ENCODE results near the gene SYNPO2. TPM values are rescaled to one million over a fixed set of nuclear protein-coding genes. Genes with fewer than 3 reads are reported as not detected.

Gene SYNPO2
- total and polyA plus RNA-seq, 2 donors (not counting 1 experiment from before 2014, with no cell fraction given): 0.03 to 0.20 TPM

DNA sequence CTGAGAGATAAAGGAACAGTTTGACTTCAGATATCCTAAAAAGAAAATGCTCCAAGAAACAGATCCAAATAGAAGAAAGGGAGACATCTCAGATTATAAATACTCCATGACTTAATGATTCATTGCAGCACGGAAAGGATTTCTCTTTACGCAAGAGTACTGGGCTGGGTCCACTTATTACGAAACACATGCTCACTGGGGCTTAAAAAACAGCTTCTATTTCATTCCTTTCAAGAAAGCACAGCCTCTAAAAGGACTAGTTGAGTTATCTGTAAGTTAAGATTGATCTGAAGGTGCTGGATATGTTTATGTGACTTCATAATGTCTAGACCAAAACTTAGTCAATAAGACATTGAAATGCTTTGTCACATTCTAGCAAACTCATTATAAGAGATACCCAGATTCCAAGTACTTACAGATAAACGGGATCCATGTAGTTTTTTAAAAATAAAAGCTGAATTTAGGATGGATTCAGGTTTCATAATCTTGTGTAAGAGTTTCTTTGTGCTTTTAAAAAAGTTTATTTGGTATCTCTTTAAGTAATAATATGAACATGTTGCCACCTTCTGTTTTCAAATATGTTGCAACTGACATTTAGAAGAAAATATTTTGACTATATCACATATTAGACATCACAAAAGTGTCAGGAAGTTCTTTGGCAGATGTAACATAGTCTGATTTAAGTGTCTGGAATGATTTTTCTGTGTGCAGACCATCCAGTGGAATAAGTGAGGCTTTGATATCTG is 137.4 kb downstream of the SYNPO2 start:
- H3K27me3 Mint-ChIP-seq: peaks cover 21% of the 10 kb centered on the region
- intact Hi-C loops (cut with micrococcal nuclease): no loop called here
- WGBS (ENCODE audit: insufficient coverage): 83% methylated on average over 2 of the region's 4 CpGs
- H3K36me3 ChIP-seq (replicated peaks in 1 of 2; ENCODE audit: control extremely low read depth in 1 of 2, control insufficient read depth in 1 of 2, extremely low read depth in 1 of 2, insufficient read depth in 2 of 2, low read length in 1 of 2): no peaks in the 10 kb centered on the region
- ChIA-PET CTCF (interaction anchor here (1.1 to 1.5 kb wide), 3 partner anchors 14 to 267 kb away, joined by 3 to 6 read pairs (median 3); no protein-coding TSS in a partner anchor), POLR2A (no interaction called here)
- ATAC-seq (ENCODE audit: low read depth) (no peak), DNase-seq (no peak)
- TF ChIP-seq, protein P1, sequence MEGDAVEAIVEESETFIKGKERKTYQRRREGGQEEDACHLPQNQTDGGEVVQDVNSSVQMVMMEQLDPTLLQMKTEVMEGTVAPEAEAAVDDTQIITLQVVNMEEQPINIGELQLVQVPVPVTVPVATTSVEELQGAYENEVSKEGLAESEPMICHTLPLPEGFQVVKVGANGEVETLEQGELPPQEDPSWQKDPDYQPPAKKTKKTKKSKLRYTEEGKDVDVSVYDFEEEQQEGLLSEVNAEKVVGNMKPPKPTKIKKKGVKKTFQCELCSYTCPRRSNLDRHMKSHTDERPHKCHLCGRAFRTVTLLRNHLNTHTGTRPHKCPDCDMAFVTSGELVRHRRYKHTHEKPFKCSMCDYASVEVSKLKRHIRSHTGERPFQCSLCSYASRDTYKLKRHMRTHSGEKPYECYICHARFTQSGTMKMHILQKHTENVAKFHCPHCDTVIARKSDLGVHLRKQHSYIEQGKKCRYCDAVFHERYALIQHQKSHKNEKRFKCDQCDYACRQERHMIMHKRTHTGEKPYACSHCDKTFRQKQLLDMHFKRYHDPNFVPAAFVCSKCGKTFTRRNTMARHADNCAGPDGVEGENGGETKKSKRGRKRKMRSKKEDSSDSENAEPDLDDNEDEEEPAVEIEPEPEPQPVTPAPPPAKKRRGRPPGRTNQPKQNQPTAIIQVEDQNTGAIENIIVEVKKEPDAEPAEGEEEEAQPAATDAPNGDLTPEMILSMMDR (IDR thresholded peaks at IDR 0.05): no peak
- no peak for TF ChIP-seq EZH2 (IDR thresholded peaks at IDR 0.05; ENCODE audit: borderline replicate concordance, insufficient read depth, low read depth, low read length, poor library complexity, severe bottlenecking)
- H3K79me2 ChIP-seq (ENCODE audit: control insufficient read depth, insufficient read depth, low read length): no peaks in the 10 kb centered on the region
- H3K4me1 ChIP-seq (ENCODE audit: control insufficient read depth in 2 of 2, insufficient read depth in 2 of 2, low read length in 2 of 2): no peaks in the 10 kb centered on the region
- no peaks in the 10 kb centered on the region for H3K4me1 Mint-ChIP-seq
- no peak overlapping the region for H3K9ac ChIP-seq (ENCODE audit: low read length)
- H3K27me3 ChIP-seq (replicated peaks in 1 of 4; ENCODE audit: control extremely low read depth in 1 of 4, control insufficient read depth in 3 of 4, insufficient read depth in 4 of 4, low read length in 3 of 4): no peaks in the 10 kb centered on the region
- H3K9me3 Mint-ChIP-seq (ENCODE audit: insufficient read depth): no peaks in the 10 kb centered on the region
- H3K9me3 ChIP-seq (ENCODE audit: control extremely low read depth in 1 of 3, control insufficient read depth in 2 of 3, insufficient read depth in 1 of 3, low read length in 2 of 3): no peaks in the 10 kb centered on the region
- no peak overlapping the region for H3K27ac ChIP-seq (ENCODE audit: low read length in 2 of 2)
- H3K4me2 ChIP-seq (replicated peaks; ENCODE audit: low read depth, low read length, poor library complexity, severe bottlenecking): no peak overlapping the region
- H3K4me3 ChIP-seq (ENCODE audit: control extremely low read depth in 1 of 5, extremely low read depth in 1 of 5, insufficient read depth in 1 of 5, low read depth in 2 of 5, low read length in 4 of 5): no peak overlapping the region
- H3K27ac Mint-ChIP-seq: no peak overlapping the region
- no peaks in the 10 kb centered on the region for H4K20me1 ChIP-seq (ENCODE audit: control insufficient read depth, insufficient read depth, low read length, poor library complexity, severe bottlenecking)
- H2AFZ ChIP-seq (ENCODE audit: insufficient read depth, low read depth, low read length, poor library complexity, severe bottlenecking): peak overlapping the region; percentile 0
- H3K4me3 Mint-ChIP-seq: no peak overlapping the region

DNA sequence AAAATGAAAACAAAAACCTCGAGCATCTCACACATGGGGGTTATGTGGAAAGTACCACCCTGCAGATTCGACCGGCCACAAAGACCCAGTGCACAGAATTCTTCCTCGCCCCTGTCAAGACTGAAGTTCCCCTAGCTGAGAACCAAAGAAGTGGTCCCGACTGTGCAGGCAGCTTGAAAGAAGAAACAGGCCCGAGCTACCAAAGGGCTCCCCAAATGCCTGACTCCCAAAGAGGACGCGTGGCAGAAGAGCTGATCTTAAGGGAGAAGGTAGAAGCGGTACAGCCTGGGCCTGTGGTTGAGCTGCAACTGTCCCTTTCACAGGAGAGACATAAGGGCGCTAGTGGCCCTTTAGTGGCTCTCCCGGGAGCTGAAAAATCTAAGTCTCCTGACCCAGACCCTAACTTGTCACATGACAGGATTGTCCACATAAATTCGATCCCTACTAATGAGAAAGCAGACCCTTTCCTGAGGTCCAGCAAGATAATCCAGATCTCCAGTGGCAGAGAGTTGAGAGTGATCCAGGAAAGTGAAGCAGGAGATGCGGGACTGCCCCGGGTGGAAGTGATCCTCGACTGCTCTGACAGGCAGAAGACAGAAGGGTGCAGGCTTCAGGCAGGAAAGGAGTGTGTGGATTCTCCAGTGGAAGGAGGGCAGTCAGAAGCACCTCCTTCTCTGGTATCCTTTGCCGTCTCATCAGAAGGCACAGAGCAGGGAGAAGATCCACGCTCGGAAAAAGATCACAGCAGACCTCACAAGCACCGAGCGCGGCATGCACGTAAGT is 138.2 kb downstream of the SYNPO2 start:
- Mint-ChIP-seq H3K4me3 (no peak overlapping the region), H3K27ac (no peak overlapping the region), H3K27me3 (peaks cover 22% of the 10 kb centered on the region), H3K9me3 (ENCODE audit: insufficient read depth) (no peaks in the 10 kb centered on the region), H3K4me1 (no peaks in the 10 kb centered on the region)
- Histone ChIP-seq H3K36me3 (replicated peaks in 1 of 2; ENCODE audit: control extremely low read depth in 1 of 2, control insufficient read depth in 1 of 2, extremely low read depth in 1 of 2, insufficient read depth in 2 of 2, low read length in 1 of 2) (no peaks in the 10 kb centered on the region), H3K4me3 (ENCODE audit: control extremely low read depth in 1 of 5, extremely low read depth in 1 of 5, insufficient read depth in 1 of 5, low read depth in 2 of 5, low read length in 4 of 5) (no peak overlapping the region), H3K9me3 (ENCODE audit: control extremely low read depth in 1 of 3, control insufficient read depth in 2 of 3, insufficient read depth in 1 of 3, low read length in 2 of 3) (no peaks in the 10 kb centered on the region), H3K79me2 (ENCODE audit: control insufficient read depth, insufficient read depth, low read length) (no peaks in the 10 kb centered on the region), H3K4me1 (ENCODE audit: control insufficient read depth in 2 of 2, insufficient read depth in 2 of 2, low read length in 2 of 2) (no peaks in the 10 kb centered on the region), H2AFZ (ENCODE audit: insufficient read depth, low read depth, low read length, poor library complexity, severe bottlenecking) (no peak overlapping the region), H3K9ac (ENCODE audit: low read length) (no peak overlapping the region), H3K27ac (ENCODE audit: low read length in 2 of 2) (no peak overlapping the region), H4K20me1 (ENCODE audit: control insufficient read depth, insufficient read depth, low read length, poor library complexity, severe bottlenecking) (no peaks in the 10 kb centered on the region), H3K4me2 (replicated peaks; ENCODE audit: low read depth, low read length, poor library complexity, severe bottlenecking) (no peak overlapping the region), H3K27me3 (replicated peaks in 1 of 4; ENCODE audit: control extremely low read depth in 1 of 4, control insufficient read depth in 3 of 4, insufficient read depth in 4 of 4, low read length in 3 of 4) (no peaks in the 10 kb centered on the region)
- 93% methylated on average over 20 of the region's 22 CpGs for WGBS (ENCODE audit: insufficient coverage)
- DNase-seq: no peak
- intact Hi-C loops (cut with micrococcal nuclease): no loop called here
- ATAC-seq (ENCODE audit: low read depth): no peak
- ChIA-PET POLR2A (no interaction called here), CTCF (interaction anchor here (0.9 kb wide), 1 partner anchor 16 kb away, joined by 5 read pairs; no protein-coding TSS in a partner anchor)
- no peak for TF ChIP-seq EZH2 (IDR thresholded peaks at IDR 0.05; ENCODE audit: borderline replicate concordance, insufficient read depth, low read depth, low read length, poor library complexity, severe bottlenecking)
- TF ChIP-seq, protein P1 (IDR thresholded peaks at IDR 0.05): no peak

Data from B cell (primary cell).